GM12891 (cell line): ENCODE results near the gene CPXM1.

Experiments
- POLR2A ChIP-seq: IDR thresholded peaks from 2 replicates; pipeline ENCODE4 v1.6.1; 2011; ENCODE audit warnings: low read depth, low read length, control low read depth
- POLR2AphosphoS5 ChIP-seq: IDR thresholded peaks from 2 replicates; pipeline ENCODE4 v1.6.1; 2011; ENCODE audit warnings: low read depth, low read length, control low read depth
- TAF1 ChIP-seq: IDR thresholded peaks from 2 replicates; pipeline ENCODE4 v1.6.1; 2011; ENCODE audit warnings: low read depth, low read length, control low read depth

- TF ChIP-seq TAF1 (no peak), POLR2A (no peak), POLR2AphosphoS5 (no peak)
These were observed 40.6 kb upstream of the CPXM1 start for GRCh38 chr20:2840967-2841531.
